Fibroblast of skin of left biceps (primary cell): ENCODE results near the gene TLR9.
A peak's percentile ranks its signal among the peaks of the same experiment; 100 is the strongest.

Source experiments
- DNase-seq, 2 experiments: peaks; one replicate each; pipeline ENCODE4 v3.0.0-alpha.2; 2013; ENCODE audit warnings: low read depth in 2 of 2

TLR9 gene

GRCh38 chr3:52217409-52217805 is 8.0 kb downstream of the TLR9 start:
- DNase-seq = no peak

GRCh38 chr3:52216585-52217408 is 8.6 kb downstream of the TLR9 start:
- no peak for DNase-seq

- no peak for DNase-seq
These were observed 10.1 kb downstream of the TLR9 start for GRCh38 chr3:52215351-52215750.

DNA sequence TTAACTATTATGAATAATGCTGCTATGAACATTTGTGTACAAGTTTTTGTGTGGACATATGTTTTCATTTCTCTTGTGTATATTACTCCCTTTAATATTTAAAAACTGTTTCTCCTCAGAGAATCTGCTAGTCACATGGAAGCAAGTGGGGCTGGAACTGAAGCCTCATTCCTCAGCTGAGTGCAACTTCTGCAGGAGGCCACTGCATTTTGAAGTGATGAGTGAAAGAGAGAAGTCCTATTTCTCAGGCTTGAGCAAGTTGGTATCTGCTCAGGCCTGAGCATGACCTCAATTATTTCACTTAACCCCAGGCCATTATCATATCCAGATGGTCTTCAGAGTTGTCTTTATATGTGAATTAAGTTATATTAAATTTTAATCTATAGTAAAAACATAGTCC is 11.5 kb downstream of the TLR9 start:
- no peak for DNase-seq

GRCh38 chr3:52213005-52213404 is 12.4 kb downstream of the TLR9 start:
- DNase-seq = no peak

GRCh38 chr3:52211268-52211891 is 14.1 kb downstream of the TLR9 start:
- no peak for DNase-seq

DNA sequence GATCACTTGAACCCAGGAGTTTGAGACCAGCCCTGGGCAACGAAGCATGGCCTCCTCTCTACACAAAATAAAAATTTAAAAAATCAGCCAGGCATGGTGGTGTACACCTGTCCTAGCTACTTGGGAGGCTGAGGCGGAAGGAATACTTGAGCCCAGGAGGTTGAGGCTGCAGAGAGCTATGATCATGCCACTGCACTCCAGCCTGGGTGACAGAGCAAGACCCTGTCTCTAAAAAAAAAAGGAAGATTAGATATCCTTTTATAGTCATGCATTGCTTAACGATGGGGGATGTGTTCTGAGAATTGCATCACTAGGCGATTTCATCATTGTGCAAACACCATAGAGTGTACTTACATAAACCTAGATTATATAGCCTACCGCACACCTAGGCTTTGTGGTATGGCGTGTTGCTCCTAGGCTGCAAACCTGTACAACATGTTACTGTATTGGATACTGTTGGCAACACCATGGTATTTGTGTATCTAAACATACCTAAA is 14.8 kb downstream of the TLR9 start:
- DNase-seq = no peak

DNA sequence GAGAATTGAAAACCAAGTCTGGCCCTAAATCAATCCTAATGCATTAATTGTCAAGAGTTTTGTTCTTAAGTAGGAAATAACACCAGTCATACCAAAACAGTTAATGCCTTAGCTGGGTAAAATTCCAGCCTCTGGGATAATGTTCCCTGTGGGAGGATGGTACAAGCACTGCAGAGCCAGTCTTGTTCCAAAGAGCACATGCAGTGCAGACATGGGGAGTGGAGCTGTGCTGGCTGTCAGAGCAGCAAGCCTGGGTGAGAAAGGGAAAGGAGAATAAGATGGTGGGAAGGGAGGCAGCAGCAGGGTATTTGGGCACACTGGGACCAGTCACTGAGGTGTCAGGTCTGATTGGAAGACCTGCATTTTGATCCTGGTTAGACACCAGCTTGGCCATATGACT is 15.4 kb downstream of the TLR9 start:
- DNase-seq = no peak

DNA sequence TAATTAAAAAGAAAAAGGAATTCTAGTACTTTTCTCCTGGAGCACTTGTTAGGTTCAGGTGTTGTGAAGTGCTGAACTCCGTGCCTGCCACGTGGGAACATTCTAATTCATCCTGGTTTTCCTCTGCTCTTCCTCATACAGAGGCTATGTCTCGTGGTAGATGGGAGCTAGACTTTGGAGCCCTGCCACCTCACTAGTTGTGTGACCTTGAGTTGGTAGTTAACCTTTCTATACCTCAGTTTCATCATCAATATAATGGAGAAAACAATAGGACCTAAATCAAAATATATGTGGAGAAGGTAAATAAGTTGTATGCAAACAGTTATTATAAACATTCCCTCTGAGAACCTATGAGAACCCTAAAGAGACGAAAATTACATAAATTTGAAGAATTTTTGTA is 16.9 kb downstream of the TLR9 start:
- no peak for DNase-seq

DNA sequence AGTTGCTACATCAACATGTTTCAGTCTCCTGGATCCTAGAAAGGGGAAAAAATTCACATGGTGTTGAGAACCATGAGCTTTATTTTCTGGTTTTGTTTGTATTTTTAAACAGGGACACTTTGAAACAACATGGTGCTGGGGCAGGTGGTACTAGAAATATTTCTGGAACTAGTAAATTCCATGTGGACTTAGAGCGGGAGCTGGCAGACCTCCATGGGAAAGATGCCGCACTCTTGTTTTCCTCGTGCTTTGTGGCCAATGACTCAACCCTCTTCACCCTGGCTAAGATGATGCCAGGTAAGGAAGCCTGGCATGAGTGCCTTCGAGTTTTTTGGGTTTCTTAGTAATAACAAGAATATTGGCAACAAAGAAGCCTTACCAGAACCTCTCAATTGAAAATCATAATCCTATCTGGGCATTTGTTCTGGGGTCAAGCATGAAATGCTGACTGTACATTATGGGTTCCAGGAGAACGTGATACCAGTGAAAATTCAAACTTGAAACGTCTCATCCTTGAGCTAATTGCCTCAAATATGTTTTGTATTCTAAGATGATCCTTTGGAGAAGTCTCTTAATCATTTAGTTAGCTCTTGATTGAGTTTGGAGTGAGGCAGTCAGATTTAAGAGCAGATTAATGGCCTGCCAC is 19.6 kb downstream of the TLR9 start:
- DNase-seq = no peak

DNA sequence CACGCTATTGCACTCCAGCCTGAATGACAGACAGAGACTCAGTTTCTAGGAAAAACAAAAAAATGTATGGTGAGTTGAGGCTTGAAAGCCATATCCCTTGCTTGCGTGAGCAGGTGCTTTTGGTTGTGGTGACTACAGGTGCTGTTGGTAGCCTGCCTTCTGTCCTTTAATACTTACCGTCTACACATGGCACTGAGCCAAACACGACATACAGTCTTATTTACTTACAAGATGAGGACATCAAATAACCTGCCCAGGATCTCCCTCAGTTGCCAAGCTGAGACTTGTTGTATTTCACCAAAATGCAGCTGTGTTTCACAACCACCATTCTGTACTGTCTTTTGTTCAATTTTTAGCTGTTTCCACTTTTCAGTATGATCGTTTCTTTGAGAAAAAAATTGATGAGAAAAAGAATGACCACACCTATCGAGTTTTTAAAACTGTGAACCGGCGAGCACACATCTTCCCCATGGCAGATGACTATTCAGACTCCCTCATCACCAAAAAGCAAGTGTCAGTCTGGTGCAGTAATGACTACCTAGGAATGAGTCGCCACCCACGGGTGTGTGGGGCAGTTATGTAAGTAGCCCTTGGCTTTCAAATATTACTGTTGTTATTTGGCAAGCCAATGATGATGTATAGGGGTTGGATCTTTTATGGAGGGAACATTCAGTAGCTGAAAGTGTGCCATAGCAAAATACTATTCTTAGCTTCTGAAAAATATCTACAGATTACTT is 20.9 kb downstream of the TLR9 start:
- no peak for DNase-seq

DNA sequence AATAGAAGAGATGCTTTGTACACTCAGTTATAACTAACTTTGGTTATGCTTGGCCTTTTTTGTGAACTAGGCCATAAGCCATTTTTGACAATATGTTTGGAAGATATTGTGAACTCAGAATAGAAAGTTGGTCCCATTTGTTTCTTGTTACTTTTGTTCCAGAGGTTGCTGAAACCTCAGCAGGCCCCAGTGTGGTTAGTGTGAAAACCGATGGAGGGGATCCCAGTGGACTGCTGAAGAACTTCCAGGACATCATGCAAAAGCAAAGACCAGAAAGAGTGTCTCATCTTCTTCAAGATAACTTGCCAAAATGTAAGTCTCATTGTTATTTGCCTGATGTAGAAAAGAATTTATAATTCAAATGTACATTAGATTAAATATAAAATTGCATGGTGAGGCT is 21.7 kb downstream of the TLR9 start:
- no peak for DNase-seq

DNA sequence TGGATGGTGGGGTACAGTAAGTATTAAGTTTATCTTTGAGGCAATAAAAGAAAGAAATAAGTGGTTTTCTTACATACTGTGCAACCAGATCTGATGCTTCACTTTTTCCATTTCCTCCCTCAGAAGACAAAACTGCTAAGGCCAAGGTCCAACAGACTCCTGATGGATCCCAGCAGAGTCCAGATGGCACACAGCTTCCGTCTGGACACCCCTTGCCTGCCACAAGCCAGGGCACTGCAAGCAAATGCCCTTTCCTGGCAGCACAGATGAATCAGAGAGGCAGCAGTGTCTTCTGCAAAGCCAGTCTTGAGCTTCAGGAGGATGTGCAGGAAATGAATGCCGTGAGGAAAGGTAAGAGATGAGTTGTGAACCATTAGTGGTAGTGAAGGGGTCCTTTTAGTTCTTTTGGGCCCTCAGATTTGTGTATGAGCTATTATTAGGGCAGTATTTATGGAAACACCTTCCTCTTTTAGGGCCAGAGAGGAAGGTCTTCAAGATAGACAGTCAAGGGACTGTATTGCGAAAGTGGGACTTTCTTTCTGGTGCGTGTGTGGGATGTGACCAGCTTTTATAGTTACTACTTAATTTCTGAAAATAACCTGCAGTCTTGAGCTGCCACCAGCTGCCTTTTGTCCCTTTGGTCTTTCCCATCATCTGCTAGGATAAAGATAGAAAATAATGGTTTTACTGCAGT is 22.9 kb downstream of the TLR9 start:
- DNase-seq = no peak

GRCh38 chr3:52200981-52201679 is 24.3 kb downstream of the TLR9 start:
- DNase-seq = no peak

GRCh38 chr3:52198643-52199608 is 26.5 kb downstream of the TLR9 start:
- no peak for DNase-seq

DNA sequence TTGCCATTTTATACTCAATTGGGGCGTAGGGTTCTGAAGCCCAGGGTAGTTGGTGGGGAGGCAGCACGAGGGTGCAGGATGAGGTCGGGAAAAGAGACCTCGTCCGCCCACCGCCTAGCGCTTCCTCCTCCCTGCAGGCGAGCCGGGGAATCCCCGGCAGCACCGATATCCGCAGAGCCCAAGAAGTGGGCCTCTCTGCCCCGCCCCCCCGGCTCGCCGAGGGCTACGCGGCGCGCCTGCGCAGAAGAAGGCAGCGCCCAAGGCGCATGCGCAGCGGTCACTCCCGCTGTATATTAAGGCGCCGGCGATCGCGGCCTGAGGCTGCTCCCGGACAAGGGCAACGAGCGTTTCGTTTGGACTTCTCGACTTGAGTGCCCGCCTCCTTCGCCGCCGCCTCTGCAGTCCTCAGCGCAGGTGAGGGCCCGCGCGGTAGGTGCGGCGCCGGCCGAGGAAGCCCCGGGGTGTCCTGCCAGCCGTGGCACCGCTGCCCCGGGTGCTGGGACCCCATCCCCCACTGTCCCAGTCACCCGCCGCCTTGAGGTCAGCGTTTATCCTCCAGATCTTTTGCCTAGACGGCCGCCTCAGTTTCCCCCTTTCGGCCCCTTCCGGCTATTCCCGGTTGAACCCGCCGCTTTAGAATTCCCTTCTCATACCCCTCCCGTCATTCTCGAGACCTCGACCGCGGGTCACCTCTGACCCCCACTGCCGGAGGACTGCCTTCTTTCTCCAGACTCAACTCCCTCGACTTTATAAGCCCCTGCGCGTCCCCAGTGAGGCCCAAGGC is 27.4 kb downstream of the TLR9 start, which contains the start of gene ALAS1:
ALAS1 (plus strand) TSS at position 319 of the 784 bp plus-strand sequence. CDS start 1,082 bp downstream, outside the sequence.
- DNase-seq = peak; percentile 62 to 64

GRCh38 chr3:52197499-52197841 is 28.0 kb downstream of the TLR9 start:
- DNase-seq = no peak

DNA sequence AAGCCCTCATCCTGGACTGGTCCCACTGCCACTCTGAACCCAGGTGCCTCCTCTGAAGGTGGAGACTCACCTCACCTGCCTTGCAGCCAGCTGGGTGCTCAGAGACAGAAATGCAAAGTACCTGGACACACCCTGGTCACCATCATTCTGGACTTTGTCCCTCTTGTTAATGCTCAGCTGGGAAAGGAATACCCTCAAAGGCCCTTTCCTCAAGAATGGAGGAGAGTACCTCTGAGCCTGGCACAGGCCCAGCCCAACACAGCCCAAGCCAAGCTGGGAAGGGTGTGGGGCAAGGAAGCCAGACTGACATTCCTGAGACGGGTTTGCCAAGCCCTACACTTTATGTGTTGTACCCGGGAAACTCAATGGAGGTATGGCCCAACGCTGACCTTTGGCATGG is 28.5 kb downstream of the TLR9 start:
- DNase-seq = no peak

- no peak for DNase-seq
These were observed 29.6 kb downstream of the TLR9 start for GRCh38 chr3:52195823-52196331.
